HG02981 (cell line): ENCODE measurements around the gene MKNK1.

ENCODE experiments used
- ATAC-seq: cut with Tn5 transposase; IDR thresholded peaks from one replicate; pipeline ENCODE4 v1.9.1; 2021; ENCODE audit warnings: mild to moderate bottlenecking, moderate library complexity; ENCODE audit not compliant: unreplicated experiment

The MKNK1 gene

DNA sequence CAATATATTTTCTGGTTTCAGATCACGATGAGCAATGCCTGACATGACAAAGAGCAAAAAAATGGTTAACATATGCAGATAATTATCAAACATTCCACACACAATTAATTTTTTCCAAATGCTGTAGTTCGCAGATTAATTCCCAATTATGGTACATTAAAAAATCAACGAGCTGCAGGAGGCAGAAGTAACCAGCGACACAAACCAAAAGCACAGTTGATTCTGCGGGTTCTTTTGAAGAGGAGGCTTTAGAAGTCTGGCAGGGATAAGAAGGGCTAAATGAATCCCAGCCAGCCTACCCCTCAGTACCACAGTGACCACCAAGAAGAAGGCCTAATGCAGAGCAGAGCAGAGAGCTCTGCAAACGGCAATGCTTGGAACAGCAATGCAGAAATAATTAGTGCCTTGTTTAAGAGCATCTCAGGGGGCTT is 35.6 kb downstream of the MKNK1 start:
- ATAC-seq: no peak

DNA sequence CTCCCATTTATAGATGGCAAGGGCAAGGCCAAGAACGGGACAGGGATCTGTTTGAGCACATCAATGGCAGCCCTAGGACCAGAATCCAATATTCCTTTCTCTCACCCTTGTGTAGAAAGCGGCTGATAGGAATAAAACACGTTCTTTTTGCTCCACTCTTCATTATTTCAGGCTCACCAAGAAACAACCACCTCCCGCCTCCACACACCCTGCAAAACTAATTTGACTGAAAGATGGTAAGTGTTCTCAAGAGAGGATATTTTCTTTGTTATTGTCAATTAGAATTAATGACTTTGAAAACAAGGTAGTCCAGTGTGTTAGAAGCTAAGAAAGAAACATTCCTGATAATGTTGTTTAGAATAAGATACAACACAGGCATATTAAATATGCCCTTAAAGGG is 40.7 kb downstream of the MKNK1 start:
- no peak for ATAC-seq

DNA sequence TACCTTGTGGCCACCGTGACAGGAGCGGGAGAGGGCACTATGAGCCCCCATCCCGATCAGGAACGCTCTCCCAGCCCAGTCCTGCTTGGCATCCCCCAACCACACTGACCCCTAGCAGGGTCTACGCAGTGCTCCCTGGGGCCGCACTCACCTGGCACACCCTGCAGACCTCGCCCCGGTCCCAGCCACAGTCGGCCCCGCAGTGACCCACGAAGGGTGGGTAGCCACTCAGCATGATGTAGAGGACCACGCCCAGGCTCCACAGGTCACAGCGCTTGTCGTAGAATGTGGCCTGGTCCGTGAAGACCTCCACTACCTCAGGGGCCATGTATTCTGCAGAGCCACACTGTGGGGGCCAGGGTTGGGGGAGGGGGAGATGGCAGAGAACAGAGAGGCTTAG is 41.6 kb downstream of the MKNK1 start:
- no peak for ATAC-seq

- no peak for ATAC-seq
Measured at GRCh38 chr1:46558966-46559365, 45.1 kb downstream of the MKNK1 start.

- ATAC-seq: no peak
Measured at GRCh38 chr1:46558141-46558963, 45.7 kb downstream of the MKNK1 start.

DNA sequence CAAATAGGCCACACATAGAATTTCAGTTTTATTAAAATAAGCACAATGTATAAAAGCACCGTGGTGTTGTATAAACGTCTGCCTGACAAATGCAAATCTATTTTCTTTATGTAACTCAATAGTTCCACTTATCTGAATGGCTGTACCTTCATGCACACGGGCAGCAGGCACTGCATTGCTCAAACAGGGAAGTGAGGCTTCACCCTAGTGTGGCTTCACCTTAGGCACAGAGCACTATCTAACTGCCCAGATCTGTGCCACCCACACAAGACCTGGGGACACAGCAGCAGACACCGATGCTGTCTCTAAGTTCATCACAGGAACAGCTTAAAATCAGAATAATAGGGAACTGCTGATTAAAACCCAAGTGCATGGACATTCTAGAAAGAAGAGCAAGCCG is 46.7 kb downstream of the MKNK1 start:
- no peak for ATAC-seq

DNA sequence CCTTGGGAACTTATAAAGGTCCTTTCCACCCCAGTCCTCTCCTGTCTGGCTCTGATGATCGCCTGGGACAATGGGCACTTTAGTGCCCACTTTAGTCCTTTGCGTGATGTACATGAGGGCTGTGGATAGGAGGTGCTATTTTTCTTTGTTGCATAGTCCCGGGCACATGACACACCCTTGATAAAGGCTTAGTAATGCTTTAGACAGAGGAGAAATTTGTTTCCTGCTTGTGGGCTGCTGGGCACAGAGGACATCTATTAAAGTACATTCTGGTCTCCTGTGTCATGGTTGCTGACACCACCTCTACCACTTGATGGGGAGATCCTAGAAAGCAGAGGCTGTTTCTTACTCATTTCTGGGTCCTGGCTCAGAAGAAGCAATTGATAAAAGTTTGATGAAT is 47.2 kb downstream of the MKNK1 start:
- no peak for ATAC-seq

DNA sequence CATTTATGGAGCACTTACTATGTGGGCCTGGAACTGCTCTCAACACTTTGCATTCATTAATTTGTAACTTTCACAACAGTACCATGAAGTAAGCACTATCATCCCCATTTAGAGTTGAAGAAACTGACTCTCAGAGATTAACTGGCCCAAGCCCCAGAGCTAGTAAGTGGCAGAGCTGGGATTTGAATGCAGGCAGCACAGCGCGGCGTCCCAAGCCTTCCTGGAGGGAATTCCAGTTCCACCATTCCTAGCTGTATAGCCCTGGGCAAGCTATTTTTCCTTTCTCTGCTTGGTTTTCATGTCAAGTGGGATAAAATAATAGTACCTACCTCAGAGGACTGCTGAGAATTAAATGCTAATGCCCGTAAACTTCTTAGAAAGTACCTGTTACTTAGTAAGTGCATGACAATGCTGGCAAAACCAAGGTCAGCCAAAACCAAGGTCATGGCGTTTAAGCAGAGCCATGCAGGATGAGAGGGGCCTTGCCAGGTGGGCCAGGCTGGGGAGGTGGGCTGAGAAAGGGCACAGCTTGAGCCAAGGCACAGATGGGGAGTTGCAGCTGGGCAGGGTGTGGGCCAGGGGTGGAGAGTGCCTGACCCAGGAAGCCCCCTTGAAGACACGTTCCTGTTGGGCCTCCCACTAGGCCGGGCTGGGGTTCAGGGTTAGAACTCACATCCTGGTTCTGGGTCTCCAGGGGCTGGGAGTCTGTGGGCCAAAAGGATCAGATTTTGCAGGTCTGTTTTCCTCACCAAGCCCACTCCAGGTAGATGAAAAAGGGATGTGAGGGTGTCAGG is 48.0 kb downstream of the MKNK1 start:
- no peak for ATAC-seq

- ATAC-seq: no peak
Measured at GRCh38 chr1:46554597-46555381, 49.3 kb downstream of the MKNK1 start.

- no peak for ATAC-seq
Measured at GRCh38 chr1:46554236-46554596, 49.9 kb downstream of the MKNK1 start.

- ATAC-seq: no peak
Measured at GRCh38 chr1:46553506-46553905, 50.6 kb downstream of the MKNK1 start.

DNA sequence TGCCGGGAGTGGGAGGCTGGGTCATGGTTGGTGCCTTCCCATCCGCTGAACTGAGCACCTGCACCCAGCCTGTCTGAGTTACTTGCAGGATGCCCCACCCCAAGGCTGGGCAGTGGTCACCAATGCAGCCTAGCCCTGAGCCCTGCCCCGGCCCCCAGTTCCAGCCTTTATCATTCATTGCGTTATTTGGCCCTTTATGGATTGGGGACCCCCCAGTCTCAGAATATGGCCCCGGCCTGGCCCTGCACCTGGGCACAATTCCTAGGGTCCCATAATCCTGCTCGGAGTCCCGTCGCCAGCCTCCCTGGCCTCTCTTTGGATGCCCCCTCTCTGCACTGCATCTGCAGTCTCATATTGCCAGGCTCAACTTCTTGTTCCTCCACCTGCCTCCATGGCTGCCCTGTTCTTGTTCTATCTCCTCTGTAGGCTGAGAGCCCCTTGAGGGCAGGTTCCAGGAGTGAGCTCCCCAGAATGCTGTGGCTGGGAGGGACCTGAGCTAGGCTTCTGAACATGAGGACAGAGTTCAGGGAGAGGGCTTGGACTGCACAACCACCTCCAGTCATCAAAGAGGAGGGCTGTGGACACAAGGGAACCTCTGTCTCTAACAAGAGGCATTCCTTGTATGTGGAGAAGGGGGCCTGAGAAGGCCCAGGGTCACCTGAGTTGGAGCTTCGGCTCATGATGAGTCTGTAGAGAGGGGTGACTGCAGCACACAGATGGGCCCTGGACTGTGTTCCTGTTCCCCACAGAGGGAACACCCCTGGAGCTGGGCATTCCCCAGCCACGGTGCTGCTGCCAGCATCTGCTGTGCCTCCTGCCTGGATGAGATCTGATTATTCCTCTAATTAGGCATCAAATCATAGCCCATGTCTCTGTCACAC is 51.5 kb downstream of the MKNK1 start:
- ATAC-seq: no peak

GRCh38 chr1:46551597-46552095 is 52.4 kb downstream of the MKNK1 start, which contains the start of gene KNCN:
TSS of gene KNCN (minus strand) at chr1:46551647. CDS start at chr1:46551215, 432 bp downstream.
- no peak for ATAC-seq

DNA sequence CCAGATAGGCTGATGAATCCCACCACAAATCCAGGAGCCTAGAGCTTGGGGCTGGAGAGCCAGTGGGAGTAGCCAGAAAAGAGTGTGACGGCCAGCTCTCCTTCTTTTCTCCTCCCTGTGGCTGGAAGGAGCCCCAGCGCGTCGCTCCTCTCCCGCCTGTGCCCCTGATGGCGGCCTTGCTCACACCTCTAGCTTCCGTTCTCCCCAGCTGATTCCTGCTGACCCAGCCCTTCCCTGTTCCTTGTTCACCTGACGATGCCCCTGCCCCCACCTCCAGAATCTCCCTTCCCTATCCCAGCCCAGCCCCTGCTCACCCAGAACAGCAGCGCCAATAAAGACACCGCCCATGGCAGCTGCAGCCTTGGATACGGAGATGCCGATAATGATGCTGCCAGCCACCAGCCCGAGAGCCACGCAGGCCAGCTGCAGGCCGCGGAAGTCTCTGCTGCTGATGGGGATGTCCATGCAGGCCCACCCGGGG is 53.3 kb downstream of the MKNK1 start:
- ATAC-seq: no peak

- no peak for ATAC-seq
Measured at GRCh38 chr1:46549697-46550681, 54.1 kb downstream of the MKNK1 start.

DNA sequence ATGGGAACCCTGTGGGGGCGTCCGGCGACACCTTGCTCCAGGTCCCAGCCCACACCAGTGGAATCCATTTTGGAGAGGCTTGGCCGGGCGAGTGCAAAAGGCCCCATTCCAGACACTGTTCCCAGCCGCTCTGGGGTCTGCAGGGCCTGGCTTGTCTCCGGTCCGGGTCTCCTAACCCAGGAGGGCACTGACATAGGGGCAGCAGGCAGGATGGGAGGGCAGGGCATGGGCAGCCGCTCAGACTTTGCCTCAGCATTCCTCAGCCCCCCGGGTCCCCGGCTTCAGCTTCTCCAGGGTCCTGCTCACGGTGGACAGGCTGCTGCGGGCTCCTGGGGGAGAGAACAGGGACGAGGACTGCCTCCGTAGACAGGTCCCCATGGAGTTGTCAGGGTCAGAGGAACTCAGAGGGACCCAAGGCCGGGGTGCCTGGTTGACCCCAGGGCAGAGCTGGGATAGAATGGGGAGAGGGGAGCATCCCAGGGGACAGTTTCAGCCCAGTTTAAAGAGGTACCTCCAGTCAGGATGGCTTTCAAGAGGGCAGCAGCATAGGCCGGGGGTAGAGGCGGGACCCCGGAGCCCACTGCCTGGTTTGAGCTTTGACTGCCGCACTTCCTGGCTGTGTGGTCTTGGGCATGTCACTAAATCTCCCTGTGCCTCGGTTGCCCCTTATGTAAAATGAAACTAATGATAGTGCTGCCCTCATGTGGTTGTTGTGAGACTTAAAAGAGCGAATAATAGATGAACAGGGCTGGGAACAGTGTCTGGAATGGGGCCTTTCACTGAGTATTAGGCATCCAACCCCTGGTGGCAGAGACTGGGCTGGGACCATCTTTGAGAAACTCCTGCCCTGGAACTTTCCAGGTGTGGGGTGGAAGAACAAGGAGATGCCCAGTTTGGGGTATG is 56.3 kb downstream of the MKNK1 start:
- ATAC-seq: no peak

DNA sequence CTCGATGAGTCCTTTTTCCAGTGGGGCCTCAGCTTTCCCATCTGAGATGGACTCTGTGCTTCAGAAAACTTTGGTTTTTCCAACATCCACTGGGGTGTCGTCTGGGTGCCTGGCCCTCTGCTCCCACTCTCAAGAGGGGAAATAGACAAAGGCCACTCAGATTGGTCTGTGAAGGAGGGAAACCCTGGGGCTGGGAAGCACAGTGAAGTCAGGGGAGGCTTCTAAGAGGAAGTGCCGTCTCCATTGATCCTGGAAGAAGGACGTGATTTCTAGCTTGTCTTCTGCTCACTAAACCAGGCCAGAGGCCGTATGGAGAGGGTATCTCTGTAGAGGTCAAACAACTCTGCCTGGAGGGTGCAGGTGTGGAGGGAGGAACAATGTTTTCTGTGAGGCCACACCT is 57.9 kb downstream of the MKNK1 start:
- no peak for ATAC-seq

DNA sequence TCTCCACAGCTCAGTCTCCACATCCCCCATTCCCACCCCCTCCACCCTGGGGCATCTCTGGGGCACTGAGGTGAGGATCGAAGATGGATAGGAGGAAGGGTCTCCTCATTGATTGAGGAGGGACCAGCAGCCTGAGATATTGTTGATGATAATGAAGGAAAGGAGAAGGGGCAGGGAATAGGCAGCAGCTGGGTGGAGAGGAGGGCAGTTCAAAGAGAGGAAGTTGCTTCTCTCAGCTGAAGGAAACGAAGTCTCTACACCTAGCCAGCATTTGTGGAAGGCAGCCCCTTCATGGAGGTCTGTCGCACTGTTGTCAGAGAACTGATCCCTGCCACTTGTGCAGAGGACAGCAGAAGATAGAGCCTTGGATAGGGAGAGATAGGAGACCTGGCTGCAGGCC is 58.3 kb downstream of the MKNK1 start:
- ATAC-seq: no peak
